Natural killer cell treated with Interleukin-12 subunit alpha and Interleukin-12 subunit beta and Interleukin-15 and Interleukin-18, amount 100 ng/mL, for 72 hours (primary cell): ENCODE measurements around the gene LIX1L. TPM values are rescaled to one million over a fixed set of nuclear protein-coding genes. Genes with fewer than 3 reads are reported as not detected.
A peak's percentile ranks its signal among the peaks of the same experiment; 100 is the strongest.
"Not testable (repeated sequence)": the region's sequence is repeated elsewhere in the genome, so short reads cannot be mapped to it uniquely, and the experiment has no call there.

Experiments used
- ATAC-seq, 2 donors: fragments of 150-1000 bp; cut with Tn5 transposase in 1 of 2; sonication (Bioruptor Pico), chemical (Tn5 transposase) in 1 of 2; 2 replicates each; pipeline ENCODE4 v1.10.0; 2021
- DNase-seq: peaks from one replicate; pipeline ENCODE4 v3.0.0; 2022; ENCODE audit warnings: low spot score
- H3K27ac Mint-ChIP-seq, 2 donors: 1 replicate in 1 of 2; 2 replicates in 1 of 2; pipeline ENCODE4 v1.8.0; 2022; ENCODE audit warnings: mixed read lengths in 2 of 2, mild to moderate bottlenecking in 1 of 2, moderate library complexity in 1 of 2
- H3K27me3 Mint-ChIP-seq, 2 donors: 1 replicate in 1 of 2; 2 replicates in 1 of 2; pipeline ENCODE4 v1.8.0; 2022; ENCODE audit warnings: mixed read lengths in 2 of 2
- H3K36me3 Mint-ChIP-seq: one replicate; pipeline ENCODE4 v1.8.0; 2022; ENCODE audit warnings: mixed read lengths
- H3K4me1 Mint-ChIP-seq, 2 donors: 1 replicate in 1 of 2; 2 replicates in 1 of 2; pipeline ENCODE4 v1.8.0; 2022; ENCODE audit warnings: low read depth in 2 of 2, mixed read lengths in 2 of 2, mild to moderate bottlenecking in 1 of 2
- H3K4me3 Mint-ChIP-seq: one replicate; pipeline ENCODE4 v1.8.0; 2022; ENCODE audit warnings: mixed read lengths
- H3K9me3 Mint-ChIP-seq: 2 replicates; pipeline ENCODE4 v1.8.0; 2022; ENCODE audit warnings: mixed read lengths
- total RNA-seq, 2 donors: library from RNA; stranded (reverse); gene quantifications; one replicate each; pipeline ENCODE4 v1.2.3, GENCODE V29; 2022

The LIX1L gene
- total RNA-seq, 2 donors from 2014 or later: 28.8 to 31.3 TPM

GRCh38 chr1:145927063-145927886, 30.5 kb downstream of the LIX1L start, which contains the start of gene RBM8A:
RBM8A (minus strand) TSS chr1:145927484; CDS start chr1:145927426, 58 bp downstream.
- peak; percentile 95 for DNase-seq
- Mint-ChIP-seq H3K4me1 (peaks cover 8 to 15% of the 10 kb centered on the region in 2 donors), H3K27ac (no peak within 1 kb of the TSS), H3K4me3 (no peak within 1 kb of the TSS), H3K36me3 (no peaks in the 10 kb centered on the region), H3K9me3 (no peaks in the 10 kb centered on the region), H3K27me3 (no peaks in the 10 kb centered on the region)
- ATAC-seq: peak; percentile 98 to 99

- ATAC-seq (peak; percentile 54 to 77), DNase-seq (peak; percentile 68)
- Mint-ChIP-seq H3K36me3 (no peaks in the 10 kb centered on the region), H3K27ac (no peak overlapping the region), H3K4me1 (peaks cover 6 to 12% of the 10 kb centered on the region in 2 donors), H3K9me3 (no peaks in the 10 kb centered on the region), H3K4me3 (no peak overlapping the region), H3K27me3 (no peaks in the 10 kb centered on the region)
Measured at GRCh38 chr1:145926686-145927062, 31.1 kb downstream of the LIX1L start.

- Mint-ChIP-seq H3K36me3 (peaks cover 7% of the 10 kb centered on the region), H3K27me3 (no peaks in the 10 kb centered on the region), H3K27ac (no peak overlapping the region), H3K4me1 (peaks cover 21 to 33% of the 10 kb centered on the region in 2 donors), H3K4me3 (no peak overlapping the region), H3K9me3 (no peaks in the 10 kb centered on the region)
- ATAC-seq (no peak), DNase-seq (no peak)
Measured at GRCh38 chr1:145922266-145922665, 35.6 kb downstream of the LIX1L start.

- H3K36me3 Mint-ChIP-seq: peaks cover 18% of the 10 kb centered on the region
- not testable (repeated sequence) for H3K9me3 Mint-ChIP-seq, ATAC-seq, H3K27me3 Mint-ChIP-seq, DNase-seq
- H3K4me3 Mint-ChIP-seq: peak overlapping the region; percentile 69
- H3K4me1 Mint-ChIP-seq: peaks cover 32 to 35% of the 10 kb centered on the region in 2 donors
- peak overlapping the region; percentile 54 to 94 for H3K27ac Mint-ChIP-seq
Measured at GRCh38 chr1:145920297-145920696, 37.5 kb downstream of the LIX1L start.

- Mint-ChIP-seq H3K4me3 (peak overlapping the region; percentile 97), H3K27me3 (no peaks in the 10 kb centered on the region), H3K9me3 (no peaks in the 10 kb centered on the region), H3K27ac (peak overlapping the region; percentile 81 to 94), H3K4me1 (peaks cover 35% of the 10 kb centered on the region in 2 donors), H3K36me3 (peaks cover 18% of the 10 kb centered on the region)
- DNase-seq: no peak
- ATAC-seq: peak; percentile 15 to 20
Measured at GRCh38 chr1:145918992-145919939, 38.6 kb downstream of the LIX1L start.

- peaks cover 35% of the 10 kb centered on the region in 2 donors for H3K4me1 Mint-ChIP-seq
- no peaks in the 10 kb centered on the region for H3K27me3 Mint-ChIP-seq
- H3K4me3 Mint-ChIP-seq: peak within 1 kb of the TSS; percentile 97
- peaks cover 18% of the 10 kb centered on the region for H3K36me3 Mint-ChIP-seq
- H3K27ac Mint-ChIP-seq: peak within 1 kb of the TSS; percentile 81 to 94
- DNase-seq (peak; percentile 91), ATAC-seq (peak; percentile 95 to 97)
- H3K9me3 Mint-ChIP-seq: no peaks in the 10 kb centered on the region
Measured at GRCh38 chr1:145918144-145918991, 39.4 kb downstream of the LIX1L start, which contains the start of gene PEX11B. PEX11B (minus strand) TSS chr1:145918717; CDS start chr1:145918688, 29 bp downstream.

GRCh38 chr1:145917595-145917994, 40.2 kb downstream of the LIX1L start:
- H3K27me3 Mint-ChIP-seq: no peaks in the 10 kb centered on the region
- H3K9me3 Mint-ChIP-seq: no peaks in the 10 kb centered on the region
- peak overlapping the region; percentile 97 for H3K4me3 Mint-ChIP-seq
- peak overlapping the region; percentile 81 to 94 for H3K27ac Mint-ChIP-seq
- H3K36me3 Mint-ChIP-seq: peaks cover 18% of the 10 kb centered on the region
- peaks cover 35% of the 10 kb centered on the region in 2 donors for H3K4me1 Mint-ChIP-seq
- DNase-seq (no peak), ATAC-seq (no peak)

- H3K4me1 Mint-ChIP-seq: peaks cover 35% of the 10 kb centered on the region in 2 donors
- ATAC-seq: no peak
- no peak for DNase-seq
Measured at GRCh38 chr1:145916745-145917144, 41.1 kb downstream of the LIX1L start.

GRCh38 chr1:145912128-145912641, 45.6 kb downstream of the LIX1L start:
- no peaks in the 10 kb centered on the region for H3K27me3 Mint-ChIP-seq

More at GRCh38 chr1:145916745-145917144, 41.1 kb downstream of the LIX1L start:
- peak overlapping the region; percentile 97 for H3K4me3 Mint-ChIP-seq
- peak overlapping the region; percentile 80 to 81 for H3K27ac Mint-ChIP-seq
- no peaks in the 10 kb centered on the region for H3K9me3 Mint-ChIP-seq
- peaks cover 19% of the 10 kb centered on the region for H3K36me3 Mint-ChIP-seq
- H3K27me3 Mint-ChIP-seq: no peaks in the 10 kb centered on the region

GRCh38 chr1:145908653-145909052, 49.2 kb downstream of the LIX1L start:
- Mint-ChIP-seq H3K4me1 (peaks cover 5 to 7% of the 10 kb centered on the region in 2 donors), H3K4me3 (no peak overlapping the region)
- no peak for DNase-seq

More at GRCh38 chr1:145912128-145912641, 45.6 kb downstream of the LIX1L start:
- Mint-ChIP-seq H3K9me3 (no peaks in the 10 kb centered on the region), H3K4me1 (peaks cover 16 to 18% of the 10 kb centered on the region in 2 donors), H3K36me3 (peaks cover 23% of the 10 kb centered on the region), H3K4me3 (no peak overlapping the region), H3K27ac (no peak overlapping the region)
- no peak for ATAC-seq
- no peak for DNase-seq

GRCh38 chr1:145906954-145907753, 50.7 kb downstream of the LIX1L start:
- no peak for DNase-seq
- peaks cover 5 to 7% of the 10 kb centered on the region in 2 donors for H3K4me1 Mint-ChIP-seq
- no peak for ATAC-seq
- no peaks in the 10 kb centered on the region for H3K9me3 Mint-ChIP-seq
- no peaks in the 10 kb centered on the region for H3K27me3 Mint-ChIP-seq
- no peak overlapping the region for H3K4me3 Mint-ChIP-seq
- H3K36me3 Mint-ChIP-seq: peaks cover 12% of the 10 kb centered on the region
- no peak overlapping the region for H3K27ac Mint-ChIP-seq

More at GRCh38 chr1:145908653-145909052, 49.2 kb downstream of the LIX1L start:
- H3K9me3 Mint-ChIP-seq: no peaks in the 10 kb centered on the region
- H3K27me3 Mint-ChIP-seq: no peaks in the 10 kb centered on the region
- ATAC-seq: no peak
- peaks cover 12% of the 10 kb centered on the region for H3K36me3 Mint-ChIP-seq
- H3K27ac Mint-ChIP-seq: no peak overlapping the region
